ENCODE data around the gene MEGF6.

The MEGF6 gene

GRCh38 chr1:3644273-3644672, 33.0 kb upstream of the MEGF6 start:
- DNase-seq (ENCODE audit: low read depth in 1 of 2, low spot score in 1 of 2): no peak

GRCh38 chr1:3642919-3643675, 31.8 kb upstream of the MEGF6 start:
- no peak for DNase-seq (ENCODE audit: low read depth in 1 of 2, low spot score in 1 of 2)

GRCh38 chr1:3641816-3642215, 30.5 kb upstream of the MEGF6 start:
- DNase-seq (ENCODE audit: low read depth in 1 of 2, low spot score in 1 of 2): no peak

DNA sequence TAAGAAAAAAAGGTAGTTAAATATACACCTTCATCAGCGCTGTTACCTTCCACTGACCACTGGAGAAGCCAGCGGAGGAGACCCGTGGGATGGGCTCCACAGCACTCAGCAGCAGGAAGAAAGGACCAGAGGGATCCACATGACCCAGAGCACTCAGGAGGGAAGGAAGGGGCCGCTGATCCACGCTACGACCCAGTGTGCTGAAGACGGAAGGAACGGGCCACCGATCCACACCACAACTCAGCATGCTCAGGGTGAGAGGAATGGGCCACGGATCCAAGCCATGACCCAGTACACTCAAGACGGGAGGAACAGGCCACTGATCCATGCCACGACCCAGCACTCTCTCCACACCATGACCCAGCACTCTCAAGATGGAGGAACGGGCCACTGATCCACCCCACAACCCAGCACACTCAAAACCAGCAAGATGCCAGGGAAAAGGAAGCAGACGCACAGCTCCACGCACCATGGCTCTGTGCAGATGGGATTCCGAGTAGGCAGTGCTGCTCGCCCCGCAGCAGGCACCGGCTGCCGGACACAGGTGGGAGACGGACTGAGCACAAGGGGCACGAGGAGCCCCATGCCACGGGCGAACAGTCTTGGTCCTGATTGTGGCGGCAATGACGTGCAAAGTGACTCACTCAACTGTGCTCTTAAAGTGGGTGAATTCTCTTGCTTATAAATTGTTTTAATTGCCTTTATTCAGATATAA, 29.9 kb upstream of the MEGF6 start:
- DNase-seq (ENCODE audit: low read depth in 1 of 2, low spot score in 1 of 2): no peak

GRCh38 chr1:3640121-3640837, 29.0 kb upstream of the MEGF6 start:
- DNase-seq (ENCODE audit: low read depth in 1 of 2, low spot score in 1 of 2): no peak

GRCh38 chr1:3639397-3639911, 28.1 kb upstream of the MEGF6 start:
- no peak for DNase-seq (ENCODE audit: low read depth in 1 of 2, low spot score in 1 of 2)

- DNase-seq (ENCODE audit: low read depth in 1 of 2, low spot score in 1 of 2): no peak
These were observed 27.4 kb upstream of the MEGF6 start for GRCh38 chr1:3638676-3639075.

GRCh38 chr1:3638027-3638426, 26.7 kb upstream of the MEGF6 start:
- DNase-seq (ENCODE audit: low read depth in 1 of 2, low spot score in 1 of 2): no peak

- no peak for DNase-seq (ENCODE audit: low read depth in 1 of 2, low spot score in 1 of 2)
These were observed 25.2 kb upstream of the MEGF6 start for GRCh38 chr1:3636531-3636930.

DNA sequence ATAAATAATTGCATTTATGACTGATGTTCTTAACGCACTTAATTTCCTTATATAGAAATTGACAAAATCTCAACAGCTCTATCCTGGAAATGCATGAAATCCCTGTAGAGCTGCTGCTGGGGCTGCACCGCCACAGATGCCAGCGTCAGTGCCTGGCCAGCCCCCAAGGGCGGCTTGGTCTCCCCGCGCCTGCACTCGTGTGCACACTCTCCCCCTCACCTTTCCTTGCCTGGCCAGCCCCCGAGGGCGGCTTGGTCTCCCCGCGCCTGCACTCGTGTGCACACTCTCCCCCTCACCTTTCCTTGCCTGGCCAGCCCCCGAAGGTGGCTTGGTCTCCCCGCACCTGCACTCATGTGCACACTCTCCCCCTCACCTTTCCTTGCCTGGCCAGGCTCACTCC, 24.8 kb upstream of the MEGF6 start:
- DNase-seq (ENCODE audit: low read depth in 1 of 2, low spot score in 1 of 2): no peak

DNA sequence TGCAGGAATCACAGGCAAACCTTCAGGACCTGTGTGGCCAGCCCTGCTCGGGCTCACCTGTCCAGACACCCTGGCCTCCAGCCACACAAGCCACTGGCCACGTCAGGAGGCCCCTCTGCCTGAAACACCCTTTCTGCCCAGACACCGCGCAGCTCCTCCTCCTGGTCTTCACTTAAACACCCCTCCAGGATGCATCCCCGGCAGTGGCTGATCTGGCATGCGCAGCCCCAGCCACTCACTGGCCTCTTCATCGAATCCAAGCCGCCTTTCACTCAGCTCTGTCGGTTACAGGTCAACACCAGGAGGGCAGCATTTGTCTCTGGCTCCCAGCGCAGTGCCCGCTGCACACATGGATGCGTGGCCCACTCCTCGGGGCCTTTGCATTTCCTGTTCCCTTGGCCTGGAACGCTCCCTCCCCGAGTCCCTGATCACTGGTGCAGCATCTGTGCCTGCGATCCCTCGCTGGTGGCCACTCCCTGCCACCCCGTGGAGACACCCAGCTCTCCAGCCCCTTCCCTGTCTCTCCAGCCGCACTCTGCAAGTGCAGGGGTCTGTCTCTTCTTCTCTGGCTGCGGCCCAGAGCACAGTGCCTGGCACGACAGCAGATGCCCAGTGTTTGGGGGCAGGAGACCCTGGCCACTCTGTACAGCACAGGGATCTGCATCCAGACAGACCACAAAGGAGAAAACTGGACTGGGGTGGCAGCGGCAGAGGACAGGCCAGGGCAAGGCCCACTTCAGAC, 22.9 kb upstream of the MEGF6 start:
- no peak for DNase-seq (ENCODE audit: low read depth in 1 of 2, low spot score in 1 of 2)

DNA sequence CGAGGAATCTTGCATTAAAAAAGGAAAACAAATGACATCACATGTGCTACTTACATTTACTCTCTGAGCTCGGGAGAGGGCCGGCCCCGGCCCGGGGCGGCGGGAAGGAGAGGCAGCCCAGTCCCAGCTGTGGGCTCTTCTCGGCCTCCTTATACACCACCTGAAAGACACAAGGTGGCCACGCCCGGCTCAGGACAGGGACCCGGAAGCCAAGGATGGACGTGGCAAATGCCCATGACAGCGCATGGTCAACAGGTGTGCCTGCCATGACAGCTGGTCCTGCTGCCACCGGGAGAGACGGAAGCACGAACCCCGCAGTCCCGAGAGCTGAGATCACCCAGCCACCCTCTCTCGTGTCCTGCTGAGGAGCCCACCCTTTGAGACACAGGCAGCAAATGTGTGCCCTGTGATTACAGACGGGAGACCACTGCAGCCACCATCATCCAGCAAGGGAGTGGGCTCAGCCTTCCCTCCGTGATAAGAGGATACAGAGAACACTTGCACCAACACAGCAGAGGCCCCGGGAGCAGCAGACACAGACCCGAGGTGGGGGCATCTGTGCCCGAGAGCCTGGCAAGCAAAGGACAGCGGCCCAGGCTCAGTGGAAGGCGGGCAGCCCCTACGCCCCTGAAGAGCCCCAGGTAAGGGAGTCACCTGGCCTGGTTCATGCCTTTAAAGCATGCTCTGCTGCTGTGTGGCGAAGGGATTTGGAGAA, 22.2 kb upstream of the MEGF6 start:
- DNase-seq (ENCODE audit: low read depth in 1 of 2, low spot score in 1 of 2): no peak

- no peak for DNase-seq (ENCODE audit: low read depth in 1 of 2, low spot score in 1 of 2)
These were observed 21.5 kb upstream of the MEGF6 start for GRCh38 chr1:3632716-3633343.

GRCh38 chr1:3632298-3632697, 21.0 kb upstream of the MEGF6 start:
- no peak for DNase-seq (ENCODE audit: low read depth in 1 of 2, low spot score in 1 of 2)

DNA sequence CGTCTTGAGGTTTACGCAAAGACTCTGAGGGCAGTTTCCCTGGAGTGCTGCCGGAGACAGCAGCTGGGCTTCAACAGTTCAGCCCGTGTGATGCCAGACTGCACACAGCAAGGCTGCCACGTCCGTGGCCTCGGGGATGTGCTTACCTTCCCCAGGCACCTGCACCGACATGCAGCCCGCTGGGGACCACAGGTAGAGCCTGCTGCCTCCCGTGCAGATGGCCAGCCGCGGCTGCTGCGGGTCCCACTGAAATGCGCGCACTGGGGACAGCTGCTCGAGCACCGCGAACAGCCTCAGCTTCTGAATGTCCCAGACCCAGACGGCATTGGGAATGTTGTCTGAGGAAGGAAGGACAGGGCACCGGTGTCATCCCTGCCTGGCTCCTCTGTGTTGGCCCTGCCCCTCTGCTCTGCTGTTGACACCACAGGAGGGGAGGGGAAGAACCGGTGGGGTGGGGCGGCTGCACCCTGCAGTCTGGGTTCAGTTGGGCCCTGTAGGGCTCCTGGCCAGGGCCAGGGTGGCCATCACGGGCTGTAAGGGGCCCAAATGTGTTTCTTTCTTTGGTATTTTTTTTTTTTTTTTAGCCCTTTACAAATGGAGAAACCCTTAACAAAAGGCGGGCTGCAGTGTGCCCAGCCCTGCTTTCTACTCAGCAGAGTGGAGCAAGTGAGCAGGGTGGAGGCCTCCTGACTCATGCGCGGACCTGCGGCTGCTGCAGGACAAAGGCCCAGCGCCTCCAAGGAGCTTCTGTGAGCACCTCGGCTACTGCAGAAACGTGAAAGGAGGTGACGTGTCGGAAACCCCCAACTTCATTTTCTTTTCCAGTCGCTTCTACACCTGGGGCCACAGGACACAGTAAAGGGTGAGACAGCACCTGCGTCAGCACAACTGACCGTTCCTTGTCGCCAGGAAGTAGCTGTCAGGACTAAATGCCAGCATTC, 20.3 kb upstream of the MEGF6 start:
- no peak for DNase-seq (ENCODE audit: low read depth in 1 of 2, low spot score in 1 of 2)

DNA sequence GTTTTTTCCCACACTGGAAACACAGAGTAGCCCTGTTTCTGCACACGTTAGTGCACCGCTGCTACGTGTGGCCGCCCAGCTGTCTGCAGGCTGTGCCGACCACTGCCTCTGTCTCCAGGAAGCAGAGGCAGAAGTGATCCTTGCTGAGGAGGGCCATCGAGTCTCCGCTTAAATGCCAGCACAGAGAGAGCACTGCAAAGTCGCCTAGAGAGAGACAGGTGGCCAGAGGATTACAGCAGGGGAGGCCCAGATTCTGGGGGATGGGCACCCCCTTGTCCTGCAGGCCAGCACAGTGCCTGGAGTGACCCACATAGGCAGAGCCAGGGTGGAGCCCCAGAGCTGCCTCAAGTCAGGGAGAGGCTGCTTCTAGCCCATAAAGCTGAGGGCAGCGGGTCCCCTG, 19.6 kb upstream of the MEGF6 start:
- no peak for DNase-seq (ENCODE audit: low read depth in 1 of 2, low spot score in 1 of 2)

DNA sequence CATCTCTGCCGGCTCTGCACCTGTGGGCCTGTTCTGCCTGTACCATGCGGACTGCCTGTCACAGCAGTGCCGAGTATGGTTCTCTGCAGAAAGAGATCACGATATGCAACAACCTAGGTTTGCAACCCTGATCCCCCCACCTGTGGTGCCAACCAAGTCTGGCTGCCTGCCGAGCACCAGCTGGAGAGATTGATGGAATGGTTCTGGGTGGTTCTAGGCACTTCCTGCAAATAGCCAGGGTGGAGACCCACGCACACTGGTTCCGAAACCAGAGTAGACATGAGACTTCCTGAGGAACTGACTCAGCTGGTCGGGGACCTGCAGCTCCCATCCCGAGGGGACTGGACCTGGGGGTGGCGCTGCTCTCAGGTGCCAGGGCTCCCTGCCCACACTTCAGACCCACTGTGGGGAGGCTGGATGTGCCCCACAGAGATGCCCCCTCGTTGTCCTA, 18.9 kb upstream of the MEGF6 start:
- no peak for DNase-seq (ENCODE audit: low read depth in 1 of 2, low spot score in 1 of 2)

GRCh38 chr1:3629561-3630160, 18.4 kb upstream of the MEGF6 start:
- DNase-seq (ENCODE audit: low read depth in 1 of 2, low spot score in 1 of 2): no peak

DNA sequence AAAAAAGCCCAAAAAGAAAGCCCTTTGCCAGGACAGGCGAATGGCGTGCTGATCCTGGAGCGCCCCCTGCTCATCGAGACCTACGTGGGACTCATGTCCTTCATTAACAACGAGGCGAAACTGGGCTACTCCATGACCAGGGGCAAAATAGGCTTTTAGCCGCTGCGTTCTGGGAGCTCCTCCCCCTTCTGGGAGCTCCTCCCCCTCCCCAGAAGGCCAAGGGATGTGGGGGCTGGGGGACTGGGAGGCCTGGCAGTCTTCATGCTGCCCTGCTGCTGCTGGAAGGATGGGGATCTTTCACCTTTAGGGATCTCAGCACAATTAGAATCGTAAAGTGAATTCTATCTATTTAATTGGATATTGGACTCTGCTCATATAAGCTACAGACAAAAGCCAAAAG, 17.1 kb upstream of the MEGF6 start:
- DNase-seq (ENCODE audit: low read depth in 1 of 2, low spot score in 1 of 2): no peak

Measured in activated CD4-positive, alpha-beta T cell treated with anti-CD3 and anti-CD28 coated beads, Interleukin-2, amount 50 U/mL, for 24 hours (primary cell).